ENCODE measurements around the gene MGAT1. TPM values are rescaled to one million over a fixed set of nuclear protein-coding genes. Genes with fewer than 3 reads are reported as not detected.
"Not testable (repeated sequence)": the region's sequence is repeated elsewhere in the genome, so short reads cannot be mapped to it uniquely, and the experiment has no call there.

Gene MGAT1
- 65.8 and 129 TPM in 2 replicates for total RNA-seq

GRCh38 chr5:180802325-180803180 lies at the start of gene MGAT1:
Gene MGAT1 (minus strand): TSS chr5:180802806. CDS start chr5:180792971, 9,835 bp downstream.
- peak; percentile 86 to 91 for DNase-seq (ENCODE audit: low read depth in 2 of 2)

- DNase-seq (ENCODE audit: low read depth in 2 of 2), result no peak
Measured at GRCh38 chr5:180850434-180851078, 48.0 kb upstream of the MGAT1 start.

GRCh38 chr5:180849827-180850226 lies 47.2 kb upstream of the MGAT1 start:
- no peak for DNase-seq (ENCODE audit: low read depth in 2 of 2)

- no peak for DNase-seq (ENCODE audit: low read depth in 2 of 2)
Measured at GRCh38 chr5:180848878-180849277, 46.3 kb upstream of the MGAT1 start.

DNA sequence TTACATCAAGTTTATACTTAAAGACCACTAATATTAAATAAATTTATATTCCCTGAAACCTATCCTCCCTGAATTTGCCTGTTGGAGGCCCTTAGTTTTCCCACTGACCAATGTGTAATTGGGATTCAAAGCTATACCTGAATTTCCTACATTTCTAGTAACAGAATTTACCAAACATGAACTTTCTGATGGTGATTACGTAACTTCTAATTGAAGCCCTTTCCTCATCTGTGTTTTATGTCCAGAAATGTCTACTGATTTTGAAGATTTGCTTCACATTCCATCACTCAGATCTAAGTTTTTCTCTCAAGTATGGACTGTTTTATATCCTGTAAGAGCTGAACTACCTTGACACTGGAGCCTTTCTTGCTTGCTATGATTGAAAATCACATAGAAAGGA lies 45.7 kb upstream of the MGAT1 start:
- no peak for DNase-seq (ENCODE audit: low read depth in 2 of 2)

DNA sequence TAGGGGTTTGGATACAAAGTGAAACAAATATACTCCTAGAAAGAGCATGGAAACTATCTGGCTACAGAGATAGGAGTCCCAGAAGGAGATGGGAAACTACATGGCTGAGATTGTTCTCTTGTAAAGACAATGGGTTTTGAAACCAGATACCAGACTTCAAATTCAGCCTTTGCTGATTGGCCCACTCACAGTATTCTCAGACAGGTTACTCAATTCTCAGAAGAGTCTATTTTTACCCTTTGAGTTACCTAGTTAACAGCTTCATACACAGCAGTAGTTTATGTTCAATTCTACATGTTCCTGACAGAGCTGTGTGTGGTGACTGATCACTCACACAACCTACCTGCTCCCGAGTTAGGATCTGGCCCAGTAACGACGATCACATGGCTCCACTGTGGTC lies 44.4 kb upstream of the MGAT1 start:
- DNase-seq (ENCODE audit: low read depth in 2 of 2), result no peak

GRCh38 chr5:180844858-180845257 lies 42.3 kb upstream of the MGAT1 start:
- DNase-seq (ENCODE audit: low read depth in 2 of 2), result no peak

- no peak for DNase-seq (ENCODE audit: low read depth in 2 of 2)
Measured at GRCh38 chr5:180844432-180844831, 41.8 kb upstream of the MGAT1 start.

DNA sequence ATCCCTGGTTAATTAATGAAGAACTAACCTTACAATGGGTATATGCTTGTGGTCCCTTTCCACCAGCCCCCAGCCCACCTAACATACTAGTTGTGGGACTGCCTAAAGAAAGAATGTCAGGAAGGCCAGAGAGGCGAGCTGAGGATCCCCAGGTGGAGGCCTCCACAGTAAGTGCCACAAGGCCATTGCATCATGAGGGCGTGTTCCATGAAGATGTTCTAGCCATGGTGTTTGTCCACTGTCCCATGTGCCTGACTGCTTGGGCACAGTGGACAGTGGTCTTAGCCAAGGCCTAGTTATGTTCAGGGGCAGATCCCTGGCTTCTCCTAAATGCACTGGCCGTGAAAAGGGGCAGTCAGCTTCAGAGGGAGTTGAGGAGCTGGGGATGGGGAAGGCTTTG lies 37.3 kb upstream of the MGAT1 start:
- no peak for DNase-seq (ENCODE audit: low read depth in 2 of 2)

DNA sequence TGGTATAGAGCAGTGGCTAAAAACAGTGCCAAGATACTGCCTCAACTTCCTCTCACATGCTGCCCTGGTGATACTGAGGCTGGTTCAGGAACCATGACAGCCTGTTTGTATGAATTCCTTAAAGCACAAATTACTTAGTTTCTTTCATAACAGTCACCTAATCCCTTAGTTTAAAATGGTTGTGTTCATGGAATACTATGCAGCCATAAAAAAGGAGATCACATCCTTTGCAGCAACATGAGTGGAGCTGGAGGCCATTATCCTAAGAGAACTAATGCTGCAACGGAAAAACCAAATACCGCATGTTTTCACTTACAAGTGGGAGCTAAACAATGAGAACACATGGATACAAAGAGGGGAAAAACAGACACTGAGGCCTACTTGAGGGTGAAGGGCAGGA lies 36.6 kb upstream of the MGAT1 start:
- DNase-seq (ENCODE audit: low read depth in 2 of 2), result no peak

DNA sequence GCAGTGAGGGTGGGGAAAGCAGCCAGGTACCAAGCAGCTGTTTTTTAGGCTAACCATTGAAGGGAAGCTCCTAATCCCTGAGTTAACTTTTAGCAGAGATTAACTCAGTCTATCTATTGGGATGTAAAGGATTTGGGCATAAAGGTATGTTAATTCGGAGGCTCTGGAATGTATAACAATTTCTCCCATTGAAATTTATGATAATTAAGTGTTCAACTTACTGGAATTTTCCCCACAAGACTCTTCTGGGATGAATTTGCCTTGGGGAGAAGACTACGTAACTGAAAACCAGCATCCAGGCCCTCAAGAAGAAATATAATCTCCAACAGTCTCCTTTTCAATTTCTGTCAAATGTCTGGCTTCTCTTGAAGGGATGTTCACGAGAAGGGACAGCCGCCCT lies 34.9 kb upstream of the MGAT1 start:
- DNase-seq (ENCODE audit: low read depth in 2 of 2), result no peak

DNA sequence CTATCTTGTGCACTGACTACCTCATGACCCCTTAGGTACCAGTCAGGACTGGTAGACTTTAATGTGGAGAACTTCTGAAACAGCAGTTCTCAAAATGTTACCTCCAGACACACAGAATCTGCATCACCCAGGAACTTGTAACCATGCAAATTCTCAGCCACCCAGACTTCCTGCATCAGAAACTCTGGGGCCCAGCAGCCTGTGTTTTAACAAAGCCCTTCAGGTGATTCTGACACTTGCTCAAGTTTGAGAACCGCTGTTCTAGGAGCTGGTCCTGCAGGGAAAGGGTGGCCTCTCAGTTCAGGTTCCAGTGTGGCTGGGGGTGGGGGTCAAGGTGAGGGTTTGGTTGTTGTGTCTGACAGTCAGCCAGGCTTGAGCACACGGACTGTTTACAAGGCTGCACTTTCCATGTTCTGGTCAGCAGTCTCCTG lies 30.0 kb upstream of the MGAT1 start:
- DNase-seq (ENCODE audit: low read depth in 2 of 2), result no peak

GRCh38 chr5:180831139-180832093 lies 28.8 kb upstream of the MGAT1 start:
- DNase-seq (ENCODE audit: low read depth in 2 of 2), result peak; percentile 75 to 78

GRCh38 chr5:180830253-180831138 lies 27.9 kb upstream of the MGAT1 start:
- DNase-seq (ENCODE audit: low read depth in 2 of 2), result peak in 1 of 2 donors; percentile 62

- DNase-seq (ENCODE audit: low read depth in 2 of 2), result no peak
Measured at GRCh38 chr5:180829726-180830125, 27.1 kb upstream of the MGAT1 start.

DNA sequence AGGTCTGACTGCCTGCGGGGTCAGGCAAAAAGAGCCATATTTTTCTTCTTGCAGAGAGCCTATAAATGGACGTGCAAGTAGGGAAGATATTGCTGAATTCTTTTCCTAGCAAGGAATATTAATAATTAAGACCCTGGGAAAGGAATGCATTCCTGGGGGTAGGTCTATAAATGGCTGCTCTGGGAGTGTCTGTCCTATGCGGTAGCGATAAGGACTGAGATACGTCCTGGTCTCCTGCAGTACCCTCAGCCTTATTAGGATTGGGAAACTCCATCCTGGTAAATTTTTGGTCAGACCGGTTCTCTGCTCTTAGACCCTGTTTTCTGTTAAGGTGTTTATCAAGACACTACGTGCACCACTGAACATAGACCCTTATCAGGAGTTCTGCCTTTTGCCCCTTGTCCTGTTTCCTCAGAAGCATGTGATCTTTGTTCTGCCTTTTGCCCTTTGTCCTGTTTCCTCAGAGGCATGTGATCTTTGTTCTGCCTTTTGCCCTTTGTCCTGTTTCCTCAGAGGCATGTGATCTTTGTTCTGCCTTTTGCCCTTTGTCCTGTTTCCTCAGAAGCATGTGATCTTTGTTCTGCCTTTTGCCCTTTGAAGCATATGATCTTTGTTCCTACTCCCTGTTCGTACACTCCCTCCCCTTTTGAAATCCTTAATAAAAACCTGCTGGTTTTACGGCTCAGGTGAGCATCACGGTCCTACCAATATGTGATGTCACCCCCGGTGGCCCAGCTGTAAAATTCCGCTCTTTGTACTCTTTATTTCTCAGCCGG lies 26.3 kb upstream of the MGAT1 start:
- not testable (repeated sequence) for DNase-seq (ENCODE audit: low read depth in 2 of 2)

GRCh38 chr5:180827374-180827773 lies 24.8 kb upstream of the MGAT1 start:
- not testable (repeated sequence) for DNase-seq (ENCODE audit: low read depth in 2 of 2)

DNA sequence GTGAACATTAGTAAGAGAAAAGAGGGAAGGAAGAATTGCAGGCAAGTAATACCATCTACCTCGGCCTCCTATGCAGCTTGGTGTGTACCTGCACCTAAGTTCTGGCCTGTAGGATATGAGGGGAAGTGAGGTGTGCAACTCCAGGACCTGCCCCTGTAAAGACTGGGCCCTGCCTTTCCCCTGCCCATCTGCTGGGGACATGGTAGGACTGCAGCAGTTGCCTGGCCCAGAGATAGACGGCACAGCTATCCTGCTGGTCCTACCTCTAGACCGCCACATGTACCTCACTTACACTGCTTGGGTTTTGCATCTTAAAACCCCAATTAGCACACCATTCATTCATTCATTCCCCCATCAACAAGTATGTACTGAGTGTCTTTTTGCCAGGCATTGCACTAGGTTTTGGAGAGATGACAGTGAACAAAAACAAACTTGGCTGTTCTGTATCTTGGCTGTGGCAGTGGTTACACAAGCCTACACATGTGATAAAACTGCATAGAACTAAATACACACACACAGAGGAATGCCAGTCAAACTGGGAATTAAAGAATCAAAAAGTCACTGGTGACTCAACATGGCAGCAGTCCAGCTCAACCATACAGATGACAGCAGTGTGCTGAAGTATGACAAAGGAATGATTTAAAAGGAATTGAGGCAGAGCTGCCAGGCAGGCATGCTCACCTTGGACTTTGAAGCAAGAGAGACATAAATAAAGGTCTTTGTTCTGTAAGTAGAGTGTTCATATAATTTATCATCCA lies 23.3 kb upstream of the MGAT1 start:
- DNase-seq (ENCODE audit: low read depth in 2 of 2), result peak; percentile 78 to 82
